Daoy (cell line): ENCODE data around the gene DOC2B. TPM values are rescaled to one million over a fixed set of nuclear protein-coding genes. Genes with fewer than 3 reads are reported as not detected.
"Not testable (repeated sequence)": the region's sequence is repeated elsewhere in the genome, so short reads cannot be mapped to it uniquely, and the experiment has no call there.

ENCODE experiments used
- DNase-seq: peaks from one replicate; pipeline ENCODE4 v3.0.0-alpha.2; 2015; ENCODE audit warnings: low read depth
- total RNA-seq: library from RNA; depleted of rRNA; stranded (reverse); fragments of >200 nt; shearing (Covaris generic); gene quantifications from 2 replicates; pipeline ENCODE4 v1.2.3, GENCODE V29; 2014

Gene DOC2B
- total RNA-seq, 1 experiment from 2014 or later = 8.5 TPM

GRCh38 chr17:192666-193425 is 11.4 kb upstream of the DOC2B start:
- DNase-seq = no peak

GRCh38 chr17:189444-189843 is 8.0 kb upstream of the DOC2B start:
- DNase-seq = no peak

GRCh38 chr17:187130-187529 is 5.7 kb upstream of the DOC2B start:
- DNase-seq = no peak

GRCh38 chr17:185445-186138 is 4.1 kb upstream of the DOC2B start:
- DNase-seq = peak; percentile 67

GRCh38 chr17:183021-183420 is 1.6 kb upstream of the DOC2B start:
- DNase-seq = no peak

- DNase-seq = peak; percentile 40
These were observed 751 bp upstream of the DOC2B start for GRCh38 chr17:182050-182751.

- peak; percentile 47 for DNase-seq
These were observed 837 bp downstream of the DOC2B start for GRCh38 chr17:180381-181244.

GRCh38 chr17:179781-180380 is 1.6 kb downstream of the DOC2B start:
- DNase-seq = peak; percentile 41

GRCh38 chr17:179066-179432 is 2.4 kb downstream of the DOC2B start:
- DNase-seq = no peak

GRCh38 chr17:178292-179065 is 3.0 kb downstream of the DOC2B start:
- DNase-seq = no peak

GRCh38 chr17:177762-178161 is 3.7 kb downstream of the DOC2B start:
- DNase-seq = no peak

- no peak for DNase-seq
These were observed 4.3 kb downstream of the DOC2B start for GRCh38 chr17:177155-177554.

- no peak for DNase-seq
These were observed 8.1 kb downstream of the DOC2B start for GRCh38 chr17:173166-173911.

- DNase-seq = no peak
These were observed 9.0 kb downstream of the DOC2B start for GRCh38 chr17:172401-172800.

GRCh38 chr17:171871-172270 is 9.6 kb downstream of the DOC2B start:
- DNase-seq = no peak

GRCh38 chr17:170130-170670 is 11.2 kb downstream of the DOC2B start:
- no peak for DNase-seq

- DNase-seq = not testable (repeated sequence)
These were observed 12.8 kb downstream of the DOC2B start for GRCh38 chr17:168614-169013.

- no peak for DNase-seq
These were observed 15.5 kb downstream of the DOC2B start for GRCh38 chr17:165939-166338.
